ENCODE measurements around the gene SNTG2. TPM values are rescaled to one million over a fixed set of nuclear protein-coding genes. Genes with fewer than 3 reads are reported as not detected.

The SNTG2 gene
- total and polyA plus RNA-seq, 2 donors (not counting 3 experiments of a cell fraction or from before 2014, with no cell fraction given): not detected

DNA sequence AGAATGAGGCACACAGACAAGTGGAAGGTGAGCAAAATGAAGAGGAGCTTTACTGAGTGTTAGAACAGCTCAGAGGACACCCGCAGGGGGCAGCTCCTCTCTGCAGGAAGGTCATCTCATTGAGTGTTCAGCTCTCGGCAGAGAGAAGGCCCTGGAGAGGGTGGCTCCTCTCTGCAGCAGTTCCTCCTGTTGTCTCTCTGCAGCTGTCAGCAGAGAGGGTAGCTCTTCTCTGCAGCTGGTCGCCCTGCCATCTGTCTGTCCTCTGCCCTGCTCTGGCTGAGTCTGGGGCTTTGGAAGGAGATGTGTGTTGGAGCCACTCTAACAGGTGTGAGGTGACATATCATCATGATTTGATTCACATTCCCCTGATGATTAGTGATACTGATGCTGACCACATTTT, 6.8 kb upstream of the SNTG2 start:
- H3K9ac ChIP-seq (replicated peaks; ENCODE audit: extremely low read depth, insufficient read depth, low read length): no peak overlapping the region
- ChIA-PET CTCF (no interaction called here), POLR2A (no interaction called here)
- no peak overlapping the region for H3K27ac ChIP-seq (ENCODE audit: insufficient read depth, low read depth, low read length)
- intact Hi-C loops (cut with micrococcal nuclease): no loop called here
- H3K9me1 ChIP-seq (replicated peaks; ENCODE audit: control insufficient read depth, extremely low read depth, insufficient read depth, low read length): no peaks in the 10 kb centered on the region
- DNase-seq (ENCODE audit: low read depth, low spot score) (no peak), FAIRE-seq (no peak)
- no peak overlapping the region for H3K4me2 ChIP-seq (ENCODE audit: insufficient read depth, low read length)
- no peak overlapping the region for H3K4me3 ChIP-seq (replicated peaks in 1 of 3; ENCODE audit: insufficient read depth in 1 of 3, low read depth in 1 of 3, low read length in 3 of 3)
- H3K36me3 ChIP-seq (ENCODE audit: control insufficient read depth in 2 of 2, extremely low read depth in 1 of 2, insufficient read depth in 2 of 2, low read length in 2 of 2): no peaks in the 10 kb centered on the region
- no peak overlapping the region for H2AFZ ChIP-seq (ENCODE audit: low read depth, low read length)
- H3K79me2 ChIP-seq (ENCODE audit: control insufficient read depth, insufficient read depth, low read length): no peaks in the 10 kb centered on the region
- dilution Hi-C loops (cut with MboI; ENCODE audit: extremely low pct_ligation_motif_present, low sequenced_read_pairs): no loop called here
- no peaks in the 10 kb centered on the region for H3K27me3 ChIP-seq (ENCODE audit: control insufficient read depth in 2 of 2, insufficient read depth in 2 of 2, low read length in 2 of 2)
- H3K9me3 ChIP-seq (replicated peaks; ENCODE audit: control insufficient read depth, insufficient read depth, low read length): peaks cover 3% of the 10 kb centered on the region
- no peaks in the 10 kb centered on the region for H3K4me1 ChIP-seq (ENCODE audit: control insufficient read depth, extremely low read depth, insufficient read depth, low read length)
- no TSS peak for BruUV-seq (replicated peaks)
- TF ChIP-seq, protein P1, sequence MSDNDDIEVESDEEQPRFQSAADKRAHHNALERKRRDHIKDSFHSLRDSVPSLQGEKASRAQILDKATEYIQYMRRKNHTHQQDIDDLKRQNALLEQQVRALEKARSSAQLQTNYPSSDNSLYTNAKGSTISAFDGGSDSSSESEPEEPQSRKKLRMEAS (IDR thresholded peaks at IDR 0.05; ENCODE audit: insufficient read depth, insufficient read length): no peak
- TF ChIP-seq POLR2AphosphoS5 (IDR thresholded peaks at IDR 0.05; ENCODE audit: insufficient read depth, low read depth, low read length): no peak
- TF ChIP-seq JUN (IDR thresholded peaks at IDR 0.05; ENCODE audit: borderline replicate concordance, insufficient read depth, insufficient read length, low read depth): no peak
- no peak for TF ChIP-seq MYC (IDR thresholded peaks at IDR 0.05; ENCODE audit: low read depth, low read length)
- no peak for TF ChIP-seq GATA2 (IDR thresholded peaks at IDR 0.05; ENCODE audit: insufficient read depth, insufficient read length, low read depth, low read length)
- TF ChIP-seq, protein P2, sequence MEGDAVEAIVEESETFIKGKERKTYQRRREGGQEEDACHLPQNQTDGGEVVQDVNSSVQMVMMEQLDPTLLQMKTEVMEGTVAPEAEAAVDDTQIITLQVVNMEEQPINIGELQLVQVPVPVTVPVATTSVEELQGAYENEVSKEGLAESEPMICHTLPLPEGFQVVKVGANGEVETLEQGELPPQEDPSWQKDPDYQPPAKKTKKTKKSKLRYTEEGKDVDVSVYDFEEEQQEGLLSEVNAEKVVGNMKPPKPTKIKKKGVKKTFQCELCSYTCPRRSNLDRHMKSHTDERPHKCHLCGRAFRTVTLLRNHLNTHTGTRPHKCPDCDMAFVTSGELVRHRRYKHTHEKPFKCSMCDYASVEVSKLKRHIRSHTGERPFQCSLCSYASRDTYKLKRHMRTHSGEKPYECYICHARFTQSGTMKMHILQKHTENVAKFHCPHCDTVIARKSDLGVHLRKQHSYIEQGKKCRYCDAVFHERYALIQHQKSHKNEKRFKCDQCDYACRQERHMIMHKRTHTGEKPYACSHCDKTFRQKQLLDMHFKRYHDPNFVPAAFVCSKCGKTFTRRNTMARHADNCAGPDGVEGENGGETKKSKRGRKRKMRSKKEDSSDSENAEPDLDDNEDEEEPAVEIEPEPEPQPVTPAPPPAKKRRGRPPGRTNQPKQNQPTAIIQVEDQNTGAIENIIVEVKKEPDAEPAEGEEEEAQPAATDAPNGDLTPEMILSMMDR (IDR thresholded peaks at IDR 0.05; ENCODE audit: extremely low read depth in 1 of 2, insufficient read depth in 1 of 2, low read depth in 1 of 2, low read length in 2 of 2): no peak
- no peak for TF ChIP-seq EZH2 (IDR thresholded peaks at IDR 0.05; ENCODE audit: borderline replicate concordance, low read depth, low read length, severe bottlenecking)
- no peak for TF ChIP-seq FOS (IDR thresholded peaks at IDR 0.05; ENCODE audit: borderline replicate concordance, insufficient read depth, low read length)
- TF ChIP-seq POLR2A (IDR thresholded peaks at IDR 0.05; ENCODE audit: low read depth, low read length): no peak
- no peaks in the 10 kb centered on the region for H4K20me1 ChIP-seq (replicated peaks; ENCODE audit: control insufficient read depth, extremely low read depth, insufficient read depth, low read length)
